Endothelial cell (in vitro differentiated cells): Measurements from ENCODE around the gene LILRA5. TPM values are rescaled to one million over a fixed set of nuclear protein-coding genes. Genes with fewer than 3 reads are reported as not detected.

Experiments used
- DNase-seq: peaks from one replicate; pipeline ENCODE4 v3.0.0; 2021; ENCODE audit warnings: low spot score
- H3K27ac Mint-ChIP-seq: one replicate; pipeline ENCODE4 v1.8.0; 2021; ENCODE audit warnings: mixed read lengths, inconsistent platforms; ENCODE audit not compliant: unreplicated experiment
- H3K27me3 Mint-ChIP-seq: one replicate; pipeline ENCODE4 v1.8.0; 2021; ENCODE audit warnings: mild to moderate bottlenecking, moderate library complexity, mixed read lengths, inconsistent platforms; ENCODE audit not compliant: unreplicated experiment
- H3K36me3 Mint-ChIP-seq: one replicate; pipeline ENCODE4 v1.8.0; 2021; ENCODE audit warnings: mild to moderate bottlenecking, low read depth, mixed read lengths, inconsistent platforms; ENCODE audit not compliant: unreplicated experiment
- H3K4me1 Mint-ChIP-seq: one replicate; pipeline ENCODE4 v1.8.0; 2021; ENCODE audit warnings: mild to moderate bottlenecking, mixed read lengths, inconsistent platforms; ENCODE audit not compliant: unreplicated experiment
- H3K4me3 Mint-ChIP-seq: one replicate; pipeline ENCODE4 v1.8.0; 2021; ENCODE audit warnings: mild to moderate bottlenecking, mixed read lengths, inconsistent platforms; ENCODE audit not compliant: unreplicated experiment
- H3K9me3 Mint-ChIP-seq: one replicate; pipeline ENCODE4 v1.8.0; 2021; ENCODE audit warnings: mixed read lengths, inconsistent platforms; ENCODE audit not compliant: unreplicated experiment
- CTCF ChIP-seq: fragments of 200-600 bp; sonication (generic); IDR thresholded peaks from one replicate; pipeline ENCODE4 v1.5.0; 2021; ENCODE audit warnings: antibody characterized with exemption; ENCODE audit not compliant: unreplicated experiment
- total RNA-seq: library from RNA; stranded (reverse); fragmentation: NEBNext Ultra II Directional; extraction: Animal tissue kit (Norgen Biotek cat#: 25700); gene quantifications from one replicate; pipeline ENCODE4 v1.2.1, GENCODE V29; 2021; ENCODE audit not compliant: unreplicated experiment

LILRA5 gene
- total RNA-seq, 1 donor from 2014 or later, result not detected

GRCh38 chr19:54307389-54308020 is 5.5 kb downstream of the LILRA5 start:
- no peak for TF ChIP-seq CTCF
- DNase-seq, result no peak
- H3K27me3 Mint-ChIP-seq, result peaks cover 4% of the 10 kb centered on the region
- H3K9me3 Mint-ChIP-seq, result no peaks in the 10 kb centered on the region
- H3K36me3 Mint-ChIP-seq, result no peaks in the 10 kb centered on the region
- H3K27ac Mint-ChIP-seq, result no peak overlapping the region
- H3K4me3 Mint-ChIP-seq, result no peak overlapping the region
- no peaks in the 10 kb centered on the region for H3K4me1 Mint-ChIP-seq

- H3K27ac Mint-ChIP-seq, result no peak overlapping the region
- H3K9me3 Mint-ChIP-seq, result no peaks in the 10 kb centered on the region
- TF ChIP-seq CTCF, result no peak
- no peaks in the 10 kb centered on the region for H3K36me3 Mint-ChIP-seq
- peaks cover 3% of the 10 kb centered on the region for H3K27me3 Mint-ChIP-seq
- H3K4me1 Mint-ChIP-seq, result no peaks in the 10 kb centered on the region
- no peak for DNase-seq
- no peak overlapping the region for H3K4me3 Mint-ChIP-seq
Measured at GRCh38 chr19:54305141-54305540, 7.8 kb downstream of the LILRA5 start.

- TF ChIP-seq CTCF, result no peak
- Mint-ChIP-seq H3K36me3 (no peaks in the 10 kb centered on the region), H3K4me3 (no peak overlapping the region), H3K4me1 (no peaks in the 10 kb centered on the region), H3K27me3 (peaks cover 6% of the 10 kb centered on the region), H3K27ac (no peak overlapping the region), H3K9me3 (no peaks in the 10 kb centered on the region)
- DNase-seq, result no peak
Measured at GRCh38 chr19:54302257-54302656, 10.7 kb downstream of the LILRA5 start.

DNA sequence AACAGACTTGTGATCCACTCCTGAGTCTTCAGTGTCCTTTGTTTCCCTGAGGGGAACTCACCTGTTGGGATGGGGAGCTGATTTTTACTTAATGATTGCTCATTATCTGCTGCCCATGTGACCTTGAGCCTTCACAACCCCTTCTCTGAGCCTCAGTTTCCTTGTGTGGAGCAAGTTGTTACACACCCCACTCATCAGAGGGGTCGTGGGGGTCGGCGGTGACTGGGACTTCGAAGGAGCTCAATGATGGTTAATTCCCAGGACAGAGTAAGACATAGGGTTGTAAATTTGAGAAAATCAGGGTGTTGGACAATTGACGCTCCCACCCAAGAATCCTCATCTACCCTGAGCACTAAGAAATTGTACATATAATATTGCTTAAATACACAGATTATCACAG is 13.5 kb downstream of the LILRA5 start:
- DNase-seq, result no peak
- Mint-ChIP-seq H3K4me3 (no peak overlapping the region), H3K27me3 (peaks cover 3% of the 10 kb centered on the region), H3K4me1 (no peaks in the 10 kb centered on the region), H3K9me3 (no peaks in the 10 kb centered on the region), H3K36me3 (no peaks in the 10 kb centered on the region), H3K27ac (no peak overlapping the region)
- TF ChIP-seq CTCF, result no peak

DNA sequence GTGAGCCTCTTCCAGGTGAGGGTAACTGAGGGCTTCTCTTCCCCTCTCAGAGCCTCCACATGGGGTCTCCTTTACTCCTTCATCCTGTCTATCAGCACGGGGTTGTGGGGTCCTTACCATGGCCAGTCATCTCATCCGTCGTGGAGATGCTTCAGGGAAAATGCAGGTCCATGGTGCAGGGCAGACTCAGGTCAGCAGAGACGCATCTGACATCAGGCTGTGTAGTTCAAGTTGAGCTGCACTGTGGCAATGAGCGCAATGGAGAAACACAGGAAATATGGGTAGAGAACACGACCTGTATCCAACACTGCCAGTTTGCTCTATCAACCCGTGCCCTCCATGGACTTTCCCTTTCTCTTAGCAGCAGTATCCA is 13.9 kb downstream of the LILRA5 start:
- H3K9me3 Mint-ChIP-seq, result no peaks in the 10 kb centered on the region

More for the DNA sequence above, 13.9 kb downstream of the LILRA5 start:
- no peak for DNase-seq
- Mint-ChIP-seq H3K27ac (no peak overlapping the region), H3K4me1 (no peaks in the 10 kb centered on the region), H3K27me3 (peaks cover 3% of the 10 kb centered on the region), H3K36me3 (no peaks in the 10 kb centered on the region), H3K4me3 (no peak overlapping the region)
- no peak for TF ChIP-seq CTCF
